Osteoblast (primary cell): ENCODE measurements around the gene SGO2. TPM values are rescaled to one million over a fixed set of nuclear protein-coding genes. Genes with fewer than 3 reads are reported as not detected.
"Not testable (repeated sequence)": the region's sequence is repeated elsewhere in the genome, so short reads cannot be mapped to it uniquely, and the experiment has no call there.

Source experiments
- DNase-seq: peaks from one replicate; pipeline ENCODE4 v3.0.0; 2011; ENCODE audit warnings: low spot score, mixed read lengths; ENCODE audit not compliant: insufficient read length; ENCODE audit errors: missing footprints
- H2AFZ ChIP-seq: 2 replicates; pipeline ENCODE4 v1.6.0; 2011; ENCODE audit warnings: mild to moderate bottlenecking, low read length
- H3K27ac ChIP-seq: 2 replicates; pipeline ENCODE4 v1.5.1; 2011; ENCODE audit warnings: mild to moderate bottlenecking, low read depth, low read length, moderate library complexity
- H3K27me3 ChIP-seq: 2 replicates; pipeline ENCODE4 v1.6.0; 2012; ENCODE audit warnings: mild to moderate bottlenecking, control low read depth, inconsistent platforms, low read length, moderate library complexity; ENCODE audit not compliant: insufficient read depth
- H3K36me3 ChIP-seq: 2 replicates; pipeline ENCODE4 v1.5.1; 2011; ENCODE audit warnings: mild to moderate bottlenecking, low read length, control low read depth, moderate library complexity; ENCODE audit not compliant: insufficient read depth
- H3K4me1 ChIP-seq: 2 replicates; pipeline ENCODE4 v1.5.1; 2011; ENCODE audit warnings: mild to moderate bottlenecking, low read length, control low read depth, moderate library complexity; ENCODE audit not compliant: insufficient read depth
- H3K4me2 ChIP-seq: 2 replicates; pipeline ENCODE4 v1.6.0; 2011; ENCODE audit warnings: mild to moderate bottlenecking, low read length; ENCODE audit not compliant: insufficient read depth
- H3K4me3 ChIP-seq: fragments of 200-600 bp; sonication (generic); 3 replicates; pipeline ENCODE4 v1.5.1; 2012; ENCODE audit warnings: mild to moderate bottlenecking, low read length, inconsistent platforms; ENCODE audit not compliant: insufficient read depth
- H3K79me2 ChIP-seq: 2 replicates; pipeline ENCODE4 v1.6.0; 2012; ENCODE audit warnings: mild to moderate bottlenecking, low read length, control low read depth, inconsistent platforms; ENCODE audit not compliant: insufficient read depth
- H3K9me3 ChIP-seq: 2 replicates; pipeline ENCODE4 v1.5.1; 2011; ENCODE audit warnings: low read depth, low read length, control low read depth
- H4K20me1 ChIP-seq: 2 replicates; pipeline ENCODE4 v1.6.0; 2012; ENCODE audit warnings: mild to moderate bottlenecking, low read length, control low read depth; ENCODE audit not compliant: insufficient read depth
- CTCF ChIP-seq: IDR thresholded peaks from 2 replicates; pipeline ENCODE4 v1.5.1; 2011; ENCODE audit warnings: mild to moderate bottlenecking, low read depth, low read length, moderate library complexity; ENCODE audit errors: extremely low read depth
- total RNA-seq: library from RNA; depleted of rRNA; stranded (reverse); fragments of >200 nt; gene quantifications from 2 replicates; pipeline ENCODE4 v1.2.3, GENCODE V29; 2012

Gene SGO2
- total RNA-seq, 1 donor = 4.0 TPM

- no peak for DNase-seq
- H3K79me2 ChIP-seq = peaks cover 2% of the 10 kb centered on the region
- no peak overlapping the region for H3K4me3 ChIP-seq
- H4K20me1 ChIP-seq = no peaks in the 10 kb centered on the region
- no peak for TF ChIP-seq CTCF
- H3K36me3 ChIP-seq = peaks cover 18% of the 10 kb centered on the region
- H2AFZ ChIP-seq = no peak overlapping the region
- H3K9me3 ChIP-seq = no peaks in the 10 kb centered on the region
- no peaks in the 10 kb centered on the region for H3K27me3 ChIP-seq
- no peak overlapping the region for H3K4me2 ChIP-seq
- no peak overlapping the region for H3K27ac ChIP-seq
- H3K4me1 ChIP-seq = no peaks in the 10 kb centered on the region
These were observed 14.8 kb downstream of the SGO2 start for GRCh38 chr2:200540793-200541192.

- H3K4me3 ChIP-seq, H3K4me2 ChIP-seq, H3K36me3 ChIP-seq, H4K20me1 ChIP-seq, DNase-seq, H3K4me1 ChIP-seq, H2AFZ ChIP-seq, H3K27ac ChIP-seq, H3K27me3 ChIP-seq, H3K9me3 ChIP-seq: not testable (repeated sequence)
- H3K79me2 ChIP-seq = peaks cover 13% of the 10 kb centered on the region
These were observed 40.6 kb downstream of the SGO2 start for GRCh38 chr2:200566596-200566995.

- TF ChIP-seq CTCF = no peak
- Histone ChIP-seq H3K27ac (no peak overlapping the region), H3K9me3 (no peaks in the 10 kb centered on the region), H3K4me1 (no peaks in the 10 kb centered on the region), H3K36me3 (no peaks in the 10 kb centered on the region), H3K4me3 (no peak overlapping the region), H2AFZ (no peak overlapping the region), H3K27me3 (no peaks in the 10 kb centered on the region), H3K4me2 (no peak overlapping the region), H3K79me2 (peaks cover 13% of the 10 kb centered on the region), H4K20me1 (no peaks in the 10 kb centered on the region)
- DNase-seq = no peak
These were observed 41.9 kb downstream of the SGO2 start for GRCh38 chr2:200567932-200568331.

- no peak overlapping the region for H3K4me2 ChIP-seq
- H3K9me3 ChIP-seq = no peaks in the 10 kb centered on the region
- H2AFZ ChIP-seq = no peak overlapping the region
- no peaks in the 10 kb centered on the region for H3K27me3 ChIP-seq
- H3K27ac ChIP-seq = no peak overlapping the region
- H3K4me1 ChIP-seq = no peaks in the 10 kb centered on the region
- no peak overlapping the region for H3K4me3 ChIP-seq
- no peaks in the 10 kb centered on the region for H3K79me2 ChIP-seq
- H3K36me3 ChIP-seq = no peaks in the 10 kb centered on the region
- H4K20me1 ChIP-seq = no peaks in the 10 kb centered on the region
- no peak for DNase-seq
- peak; percentile 54 for TF ChIP-seq CTCF
These were observed 50.0 kb downstream of the SGO2 start for GRCh38 chr2:200575957-200576356.
